K562 (cell line): ENCODE data around the gene AIMP2. TPM values are rescaled to one million over a fixed set of nuclear protein-coding genes. Genes with fewer than 3 reads are reported as not detected.

Experiments used
- ARNT ChIP-seq, 2 experiments: fragments of 450-650 bp; IDR thresholded peaks; 2 replicates each; pipeline ENCODE4 v1.6.1; 2016; ENCODE audit warnings: mild to moderate bottlenecking in 1 of 2
- E2F3 ChIP-seq: fragments of 250-450 bp; sonication (Bioruptor Pico); IDR thresholded peaks from 2 replicates; pipeline ENCODE4 v1.4.0; 2020; ENCODE audit warnings: mild to moderate bottlenecking
- ERF ChIP-seq: fragments of 450-650 bp; formaldehyde crosslinking; IDR thresholded peaks from 2 replicates; pipeline ENCODE4 v1.4.0; 2020; ENCODE audit warnings: mild to moderate bottlenecking, mixed read lengths
- ETV6 ChIP-seq, 3 experiments: fragments of 150-350 bp in 1 of 3; sonication (generic) in 1 of 3; formaldehyde crosslinking in 1 of 3; IDR thresholded peaks; 2 replicates each; pipeline versions ENCODE4 v1.6.1 to v1.8.0; 2014 to 2022; ENCODE audit warnings: borderline replicate concordance in 2 of 3, low read depth in 2 of 3, antibody characterized with exemption in 1 of 3, low read length in 1 of 3, mild to moderate bottlenecking in 1 of 3, missing genetic modification reagents in 1 of 3
- HIVEP1 ChIP-seq: fragments of 250-450 bp; sonication (Bioruptor Pico); IDR thresholded peaks from 2 replicates; pipeline ENCODE4 v1.4.0; 2020; ENCODE audit warnings: mild to moderate bottlenecking
- HSF4 ChIP-seq: fragments of 250-450 bp; sonication (Bioruptor Pico); IDR thresholded peaks from 2 replicates; pipeline ENCODE4 v2.1.2; 2022; ENCODE audit warnings: mild to moderate bottlenecking, moderate library complexity, borderline replicate concordance
- NR2F6 ChIP-seq: fragments of 450-650 bp; formaldehyde crosslinking; IDR thresholded peaks from 2 replicates; pipeline ENCODE4 v1.4.0; 2020; ENCODE audit warnings: mild to moderate bottlenecking
- NR4A1 ChIP-seq, 2 experiments: fragments of 250-450 bp in 1 of 2; fragments of 450-650 bp in 1 of 2; sonication (Bioruptor Pico) in 1 of 2; IDR thresholded peaks; 2 replicates each; pipeline versions ENCODE4 v1.4.0 to v1.6.1; 2016 to 2020; ENCODE audit warnings: mild to moderate bottlenecking in 2 of 2, missing compliant biosample characterization in 1 of 2, missing genetic modification characterization in 1 of 2, moderate library complexity in 1 of 2
- POLR3G ChIP-seq: IDR thresholded peaks from 2 replicates; pipeline ENCODE4 v1.6.1; 2011; ENCODE audit not compliant: insufficient read length, insufficient replicate concordance; ENCODE audit errors: extremely low read depth
- SMC3 ChIP-seq: conservative IDR thresholded peaks from 2 replicates; pipeline ENCODE4 v1.6.1; 2011; ENCODE audit warnings: low read depth, low read length, improper control_type of control experiment; ENCODE audit not compliant: insufficient read depth
- SOX6 ChIP-seq: fragments of 450-650 bp; IDR thresholded peaks from 2 replicates; pipeline ENCODE4 v1.6.1; 2014; ENCODE audit warnings: mild to moderate bottlenecking
- TEAD1 ChIP-seq, 2 experiments: fragments of 450-650 bp in 1 of 2; sonication (generic) in 1 of 2; formaldehyde crosslinking; IDR thresholded peaks; 2 replicates each; pipeline versions ENCODE4 v1.4.0 to v1.8.0; 2020 to 2022; ENCODE audit warnings: mild to moderate bottlenecking in 2 of 2, missing genetic modification reagents in 1 of 2
- TEAD2 ChIP-seq: fragments of 450-650 bp; IDR thresholded peaks from 2 replicates; pipeline ENCODE4 v1.6.1; 2016; ENCODE audit warnings: missing genetic modification characterization, control low read depth, missing compliant biosample characterization
- TOE1 ChIP-seq, 2 experiments: fragments of 450-650 bp in 1 of 2; sonication (generic) in 1 of 2; formaldehyde crosslinking in 1 of 2; IDR thresholded peaks; 2 replicates each; pipeline versions ENCODE4 v1.7.1 to v1.8.0; 2016 to 2022; ENCODE audit warnings: borderline replicate concordance in 2 of 2, mild to moderate bottlenecking in 2 of 2, antibody characterized with exemption in 1 of 2, inconsistent platforms in 1 of 2, low read depth in 1 of 2, missing genetic modification reagents in 1 of 2, moderate library complexity in 1 of 2
- ZNF217 ChIP-seq: sonication (generic); formaldehyde crosslinking; IDR thresholded peaks from 2 replicates; pipeline ENCODE4 v1.8.0; 2022; ENCODE audit warnings: mild to moderate bottlenecking, missing genetic modification reagents
- ZNF609 ChIP-seq: sonication (generic); formaldehyde crosslinking; IDR thresholded peaks from 2 replicates; pipeline ENCODE4 v1.8.1; 2023; ENCODE audit warnings: missing genetic modification reagents, mild to moderate bottlenecking, borderline replicate concordance
- ZSCAN29 ChIP-seq: fragments of 450-650 bp; IDR thresholded peaks from 2 replicates; pipeline ENCODE4 v1.6.1; 2017
- polyA plus RNA-seq, 8 experiments: library from polyadenylated mRNA; depleted of rRNA in 4 of 8; stranded (reverse) in 5 of 8; unstranded in 3 of 8; fragments of >200 nt; fragmentation: Nextera tagmentation in 2 of 8; fragmentation: Illumina TruSeq in 1 of 8; extraction: Ambion mirVana in 2 of 8; extraction: Trizol in 1 of 8; gene quantifications; 2 replicates each; pipeline versions ENCODE4 v1.2.1 to v1.2.3, GENCODE V29; 2011 to 2014; ENCODE audit warnings: inconsistent platforms in 1 of 8, missing spikeins in 1 of 8
- total RNA-seq, 7 experiments: library from RNA; depleted of rRNA in 6 of 7; stranded (reverse); fragments of >200 nt in 6 of 7; fragmentation: Illumina TruSeq in 2 of 7; extraction: Trizol in 2 of 7; gene quantifications; 2 replicates each; pipeline versions ENCODE4 v1.2.1 to v1.2.3, GENCODE V29; 2011 to 2021; ENCODE audit warnings: low replicate concordance in 1 of 7
- TF ChIP-seq, protein P1 (sequence below): fragments of 450-650 bp; IDR thresholded peaks from 2 replicates; pipeline ENCODE4 v1.6.1; 2016; ENCODE audit warnings: antibody characterized with exemption
- TF ChIP-seq, protein P2 (sequence below), 2 experiments: fragments of 450-650 bp; conservative IDR thresholded peaks; 2 replicates each; pipeline ENCODE4 v1.6.1; 2017; ENCODE audit warnings: mild to moderate bottlenecking in 2 of 2, moderate library complexity in 2 of 2
- TF ChIP-seq, protein P3 (sequence below): fragments of 250-450 bp; sonication (Bioruptor Pico); IDR thresholded peaks from 2 replicates; pipeline ENCODE4 v1.8.0; 2021; ENCODE audit warnings: moderate library complexity, mild to moderate bottlenecking, inconsistent platforms

The AIMP2 gene
- total and polyA plus RNA-seq, 9 of the 15 experiments (the other 6 are each of a cell fraction or from before 2014, with no cell fraction given): 47.5 to 84.9 (median 63.5) TPM

GRCh38 chr7:6056616-6057015 lies 47.5 kb downstream of the AIMP2 start (continued):
- TF ChIP-seq, protein P1, sequence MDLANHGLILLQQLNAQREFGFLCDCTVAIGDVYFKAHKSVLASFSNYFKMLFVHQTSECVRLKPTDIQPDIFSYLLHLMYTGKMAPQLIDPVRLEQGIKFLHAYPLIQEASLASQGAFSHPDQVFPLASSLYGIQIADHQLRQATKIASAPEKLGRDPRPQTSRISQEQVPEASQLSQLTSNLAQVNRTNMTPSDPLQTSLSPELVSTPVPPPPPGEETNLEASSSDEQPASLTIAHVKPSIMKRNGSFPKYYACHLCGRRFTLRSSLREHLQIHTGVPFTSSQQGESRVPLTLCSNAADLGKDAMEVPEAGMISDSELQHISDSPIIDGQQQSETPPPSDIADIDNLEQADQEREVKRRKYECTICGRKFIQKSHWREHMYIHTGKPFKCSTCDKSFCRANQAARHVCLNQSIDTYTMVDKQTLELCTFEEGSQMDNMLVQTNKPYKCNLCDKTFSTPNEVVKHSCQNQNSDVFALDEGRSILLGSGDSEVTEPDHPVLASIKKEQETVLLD: no peak
- no peak for TF ChIP-seq NR4A1 (CRISPR knock-in tag; IDR thresholded peaks at IDR 0.05)
- TF ChIP-seq NR4A1 (tag; IDR thresholded peaks at IDR 0.05): no peak
- no peak for TF ChIP-seq ETV6 (IDR thresholded peaks at IDR 0.05; ENCODE audit: borderline replicate concordance in 1 of 2, low read depth in 2 of 2, low read length in 1 of 2)
- TF ChIP-seq ETV6 (CRISPR knock-in tag; IDR thresholded peaks at IDR 0.05; ENCODE audit: borderline replicate concordance): no peak
- TF ChIP-seq E2F3 (CRISPR knock-in tag): no peak
- no peak for TF ChIP-seq POLR3G
- no peak for TF ChIP-seq HSF4 (CRISPR knock-in tag)
- TF ChIP-seq, protein P2, sequence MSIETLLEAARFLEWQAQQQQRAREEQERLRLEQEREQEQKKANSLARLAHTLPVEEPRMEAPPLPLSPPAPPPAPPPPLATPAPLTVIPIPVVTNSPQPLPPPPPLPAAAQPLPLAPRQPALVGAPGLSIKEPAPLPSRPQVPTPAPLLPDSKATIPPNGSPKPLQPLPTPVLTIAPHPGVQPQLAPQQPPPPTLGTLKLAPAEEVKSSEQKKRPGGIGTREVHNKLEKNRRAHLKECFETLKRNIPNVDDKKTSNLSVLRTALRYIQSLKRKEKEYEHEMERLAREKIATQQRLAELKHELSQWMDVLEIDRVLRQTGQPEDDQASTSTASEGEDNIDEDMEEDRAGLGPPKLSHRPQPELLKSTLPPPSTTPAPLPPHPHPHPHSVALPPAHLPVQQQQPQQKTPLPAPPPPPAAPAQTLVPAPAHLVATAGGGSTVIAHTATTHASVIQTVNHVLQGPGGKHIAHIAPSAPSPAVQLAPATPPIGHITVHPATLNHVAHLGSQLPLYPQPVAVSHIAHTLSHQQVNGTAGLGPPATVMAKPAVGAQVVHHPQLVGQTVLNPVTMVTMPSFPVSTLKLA (conservative IDR thresholded peaks at IDR 0.05): peak; percentile 68 to 69
- no peak for TF ChIP-seq TEAD1 (CRISPR knock-in tag; IDR thresholded peaks at IDR 0.05)
- no peak for TF ChIP-seq ERF (CRISPR knock-in tag)
- no peak for TF ChIP-seq NR2F6 (CRISPR knock-in tag)
- TF ChIP-seq TEAD2: no peak
- peak; percentile 82 for TF ChIP-seq SOX6
- TF ChIP-seq SMC3: no peak
- peak; percentile 74 to 78; a peak in 3 of 4 replicates for TF ChIP-seq ARNT (IDR thresholded peaks at IDR 0.05)
- no peak for TF ChIP-seq TOE1 (IDR thresholded peaks at IDR 0.05; ENCODE audit: borderline replicate concordance)
- TF ChIP-seq TOE1 (CRISPR knock-in tag; IDR thresholded peaks at IDR 0.05; ENCODE audit: borderline replicate concordance, low read depth): no peak
- no peak for TF ChIP-seq ZNF217 (CRISPR knock-in tag)
- TF ChIP-seq ZSCAN29: no peak
- TF ChIP-seq, protein P3, sequence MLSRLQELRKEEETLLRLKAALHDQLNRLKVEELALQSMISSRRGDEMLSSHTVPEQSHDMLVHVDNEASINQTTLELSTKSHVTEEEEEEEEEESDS: no peak
- TF ChIP-seq HIVEP1 (CRISPR knock-in tag): no peak
- TF ChIP-seq ZNF609 (CRISPR knock-in tag): no peak
